Measurements from ENCODE around the gene TGM3.

GRCh38 chr20:2252419-2252997, 43.3 kb upstream of the TGM3 start:
- TF ChIP-seq, protein P1, sequence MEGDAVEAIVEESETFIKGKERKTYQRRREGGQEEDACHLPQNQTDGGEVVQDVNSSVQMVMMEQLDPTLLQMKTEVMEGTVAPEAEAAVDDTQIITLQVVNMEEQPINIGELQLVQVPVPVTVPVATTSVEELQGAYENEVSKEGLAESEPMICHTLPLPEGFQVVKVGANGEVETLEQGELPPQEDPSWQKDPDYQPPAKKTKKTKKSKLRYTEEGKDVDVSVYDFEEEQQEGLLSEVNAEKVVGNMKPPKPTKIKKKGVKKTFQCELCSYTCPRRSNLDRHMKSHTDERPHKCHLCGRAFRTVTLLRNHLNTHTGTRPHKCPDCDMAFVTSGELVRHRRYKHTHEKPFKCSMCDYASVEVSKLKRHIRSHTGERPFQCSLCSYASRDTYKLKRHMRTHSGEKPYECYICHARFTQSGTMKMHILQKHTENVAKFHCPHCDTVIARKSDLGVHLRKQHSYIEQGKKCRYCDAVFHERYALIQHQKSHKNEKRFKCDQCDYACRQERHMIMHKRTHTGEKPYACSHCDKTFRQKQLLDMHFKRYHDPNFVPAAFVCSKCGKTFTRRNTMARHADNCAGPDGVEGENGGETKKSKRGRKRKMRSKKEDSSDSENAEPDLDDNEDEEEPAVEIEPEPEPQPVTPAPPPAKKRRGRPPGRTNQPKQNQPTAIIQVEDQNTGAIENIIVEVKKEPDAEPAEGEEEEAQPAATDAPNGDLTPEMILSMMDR (conservative IDR thresholded peaks at IDR 0.05) = no peak
- TF ChIP-seq EZH2 (IDR thresholded peaks at IDR 0.05; ENCODE audit: low read depth) = no peak
